ENCODE measurements around the gene PRR5.

PRR5 gene

DNA sequence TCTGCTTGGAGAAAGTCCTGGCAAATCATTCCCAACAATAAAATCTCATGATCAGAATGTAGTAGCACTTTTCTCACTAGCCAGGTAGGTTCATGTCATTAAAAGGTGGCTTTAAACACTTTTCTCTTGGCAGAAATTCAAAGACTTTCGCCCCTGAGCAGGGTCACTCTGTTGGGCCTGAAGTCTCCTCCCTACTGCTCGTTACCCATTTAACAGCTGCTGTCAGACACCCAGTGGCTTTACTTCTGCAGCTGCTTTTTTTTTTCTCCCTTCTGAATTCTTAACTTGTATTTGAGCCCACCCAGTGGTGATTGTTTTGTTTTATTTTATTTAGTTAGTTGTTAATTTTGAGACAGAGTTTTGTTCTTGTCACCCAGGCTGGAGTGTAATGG lies 75.4 kb downstream of the PRR5 start:
- Histone ChIP-seq H3K27ac (no peak overlapping the region), H3K27me3 (replicated peaks) (no peaks in the 10 kb centered on the region), H3K4me3 (ENCODE audit: low read depth, low read length) (no peak overlapping the region), H3K36me3 (replicated peaks) (no peaks in the 10 kb centered on the region)
- in situ Hi-C loops (cut with HindIII; ENCODE audit: low pct_ligation_motif_present, low sequenced_read_pairs), result no loop called here
- TF ChIP-seq, protein P1, sequence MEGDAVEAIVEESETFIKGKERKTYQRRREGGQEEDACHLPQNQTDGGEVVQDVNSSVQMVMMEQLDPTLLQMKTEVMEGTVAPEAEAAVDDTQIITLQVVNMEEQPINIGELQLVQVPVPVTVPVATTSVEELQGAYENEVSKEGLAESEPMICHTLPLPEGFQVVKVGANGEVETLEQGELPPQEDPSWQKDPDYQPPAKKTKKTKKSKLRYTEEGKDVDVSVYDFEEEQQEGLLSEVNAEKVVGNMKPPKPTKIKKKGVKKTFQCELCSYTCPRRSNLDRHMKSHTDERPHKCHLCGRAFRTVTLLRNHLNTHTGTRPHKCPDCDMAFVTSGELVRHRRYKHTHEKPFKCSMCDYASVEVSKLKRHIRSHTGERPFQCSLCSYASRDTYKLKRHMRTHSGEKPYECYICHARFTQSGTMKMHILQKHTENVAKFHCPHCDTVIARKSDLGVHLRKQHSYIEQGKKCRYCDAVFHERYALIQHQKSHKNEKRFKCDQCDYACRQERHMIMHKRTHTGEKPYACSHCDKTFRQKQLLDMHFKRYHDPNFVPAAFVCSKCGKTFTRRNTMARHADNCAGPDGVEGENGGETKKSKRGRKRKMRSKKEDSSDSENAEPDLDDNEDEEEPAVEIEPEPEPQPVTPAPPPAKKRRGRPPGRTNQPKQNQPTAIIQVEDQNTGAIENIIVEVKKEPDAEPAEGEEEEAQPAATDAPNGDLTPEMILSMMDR (IDR thresholded peaks at IDR 0.05; ENCODE audit: low read depth, low read length, missing control alignments), result no peak
- no peak for DNase-seq

DNA sequence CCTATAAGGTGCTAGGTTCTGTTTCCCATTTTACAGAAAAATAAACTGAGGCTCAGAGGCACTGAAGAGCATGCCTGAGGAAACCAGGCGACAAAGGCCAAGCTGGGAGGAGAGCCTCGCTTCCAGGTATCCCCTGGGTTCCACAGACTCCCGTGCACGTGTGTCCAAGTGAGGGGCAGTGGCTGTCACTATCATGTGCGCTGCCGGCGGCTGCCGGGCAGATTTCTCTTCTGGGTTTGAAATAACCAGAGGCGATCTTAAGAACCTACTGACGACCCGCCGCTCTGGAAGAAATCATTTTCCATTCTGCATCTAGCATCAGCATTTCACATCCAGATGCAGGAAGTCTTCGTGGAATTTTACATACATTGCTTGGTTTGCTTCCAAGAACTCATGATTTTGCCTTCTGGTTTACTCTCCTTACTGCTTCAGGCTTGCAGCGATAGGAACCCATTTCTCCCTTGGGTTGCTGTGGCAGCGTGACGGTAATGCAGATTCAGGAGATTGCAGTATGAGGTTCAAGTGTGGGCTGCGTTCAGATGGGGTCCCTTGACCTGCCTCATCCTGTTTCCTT lies 79.0 kb downstream of the PRR5 start:
- Histone ChIP-seq H3K27me3 (replicated peaks) (no peaks in the 10 kb centered on the region), H3K4me3 (ENCODE audit: low read depth, low read length) (no peak overlapping the region), H3K27ac (no peak overlapping the region), H3K36me3 (replicated peaks) (no peaks in the 10 kb centered on the region)
- TF ChIP-seq, protein P1 (IDR thresholded peaks at IDR 0.05; ENCODE audit: low read depth, low read length, missing control alignments), result no peak
- in situ Hi-C loops (cut with HindIII; ENCODE audit: low pct_ligation_motif_present, low sequenced_read_pairs), result no loop called here
- DNase-seq, result no peak

DNA sequence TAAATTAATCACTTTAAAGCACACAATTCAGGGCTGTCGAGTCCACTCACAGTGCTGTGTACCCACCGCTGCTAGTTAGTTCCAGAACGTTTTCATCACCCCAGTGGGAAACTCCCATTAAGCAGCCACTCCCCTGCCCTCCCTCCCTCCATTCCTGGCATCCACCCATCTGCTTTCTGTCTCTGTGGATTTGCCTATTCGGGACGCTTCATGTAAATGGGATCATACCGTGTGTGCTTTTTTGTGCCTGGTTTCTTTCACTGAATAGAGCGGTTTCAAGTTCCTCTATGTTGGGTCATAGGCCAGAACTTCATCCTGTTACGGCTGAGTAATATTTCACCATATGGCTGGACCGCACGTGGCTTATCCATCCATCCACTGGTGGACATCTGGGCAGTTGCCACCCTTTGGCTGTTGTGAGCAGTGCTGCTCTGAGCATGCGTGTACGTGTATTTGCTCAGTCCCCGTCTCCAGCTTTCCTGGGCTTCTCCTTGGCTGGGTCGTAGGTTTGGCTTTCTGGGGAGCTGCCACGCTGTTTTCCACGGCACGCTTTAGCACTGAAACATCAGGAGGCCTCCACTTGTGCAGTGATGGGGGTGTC lies 80.5 kb downstream of the PRR5 start:
- Histone ChIP-seq H3K27ac (no peak overlapping the region), H3K27me3 (replicated peaks) (no peaks in the 10 kb centered on the region), H3K36me3 (replicated peaks) (no peaks in the 10 kb centered on the region), H3K4me3 (ENCODE audit: low read depth, low read length) (no peak overlapping the region)
- in situ Hi-C loops (cut with HindIII; ENCODE audit: low pct_ligation_motif_present, low sequenced_read_pairs), result no loop called here
- no peak for DNase-seq
- TF ChIP-seq, protein P1 (IDR thresholded peaks at IDR 0.05; ENCODE audit: low read depth, low read length, missing control alignments), result no peak

DNA sequence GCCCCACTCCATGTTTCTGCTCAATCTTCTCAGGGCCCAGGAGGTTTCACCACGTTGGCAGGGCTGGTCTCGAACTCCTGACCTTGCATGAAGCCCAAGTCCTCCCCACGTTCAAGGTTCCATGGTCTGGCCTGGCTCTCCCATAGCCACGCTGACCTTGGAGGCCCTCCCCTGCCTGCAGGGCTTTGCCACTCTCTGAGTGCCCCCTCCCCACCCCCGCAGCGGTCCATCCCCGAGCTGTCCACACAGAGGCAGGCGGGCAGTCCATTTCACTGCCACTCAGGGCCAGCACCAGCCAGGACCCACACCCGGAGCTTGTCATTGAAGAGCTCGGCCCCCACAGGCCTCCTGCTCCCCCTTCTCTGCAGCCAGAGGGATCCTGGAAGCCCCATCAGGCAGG lies 81.1 kb downstream of the PRR5 start:
- no peak overlapping the region for H3K4me3 ChIP-seq (ENCODE audit: low read depth, low read length)
- in situ Hi-C loops (cut with HindIII; ENCODE audit: low pct_ligation_motif_present, low sequenced_read_pairs), result no loop called here
- TF ChIP-seq, protein P1 (IDR thresholded peaks at IDR 0.05; ENCODE audit: low read depth, low read length, missing control alignments), result no peak
- H3K27me3 ChIP-seq (replicated peaks), result no peaks in the 10 kb centered on the region
- no peak for DNase-seq
- no peak overlapping the region for H3K27ac ChIP-seq
- H3K36me3 ChIP-seq (replicated peaks), result no peaks in the 10 kb centered on the region

DNA sequence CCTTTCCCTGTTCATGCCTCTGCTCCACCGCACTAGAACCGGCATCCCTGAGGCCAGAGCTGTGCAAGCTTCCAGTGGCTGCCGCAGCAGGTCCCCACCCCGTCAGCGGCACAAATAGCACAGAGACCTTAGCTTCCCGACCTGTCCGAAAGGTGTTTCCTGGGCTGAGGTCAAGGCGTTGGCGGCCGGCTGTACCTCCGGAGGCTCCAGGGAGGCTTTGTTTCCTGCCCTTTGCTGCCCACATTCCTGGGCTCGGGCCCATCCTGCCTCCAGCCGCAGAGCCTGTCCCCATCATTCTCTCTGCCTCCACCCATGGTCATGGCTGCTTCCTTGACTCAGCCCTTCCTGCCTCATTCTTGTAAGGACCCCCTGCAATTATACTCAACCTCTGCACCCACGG lies 81.6 kb downstream of the PRR5 start:
- H3K27ac ChIP-seq, result no peak overlapping the region
- DNase-seq, result no peak
- H3K4me3 ChIP-seq (ENCODE audit: low read depth, low read length), result no peak overlapping the region
- no peaks in the 10 kb centered on the region for H3K36me3 ChIP-seq (replicated peaks)
- TF ChIP-seq, protein P1 (IDR thresholded peaks at IDR 0.05; ENCODE audit: low read depth, low read length, missing control alignments), result no peak
- in situ Hi-C loops (cut with HindIII; ENCODE audit: low pct_ligation_motif_present, low sequenced_read_pairs), result no loop called here
- no peaks in the 10 kb centered on the region for H3K27me3 ChIP-seq (replicated peaks)

- H3K4me3 ChIP-seq (ENCODE audit: low read depth, low read length), result no peak overlapping the region
- DNase-seq, result no peak
- H3K36me3 ChIP-seq (replicated peaks), result no peaks in the 10 kb centered on the region
- no peak overlapping the region for H3K27ac ChIP-seq
- H3K27me3 ChIP-seq (replicated peaks), result no peaks in the 10 kb centered on the region
- in situ Hi-C loops (cut with HindIII; ENCODE audit: low pct_ligation_motif_present, low sequenced_read_pairs), result no loop called here
- TF ChIP-seq, protein P1 (IDR thresholded peaks at IDR 0.05; ENCODE audit: low read depth, low read length, missing control alignments), result no peak
Measured at GRCh38 chr22:44786136-44786535, 84.1 kb downstream of the PRR5 start.
